SH-SY5Y (cell line): ENCODE measurements around the gene PLOD2.

ENCODE experiments used
- GATA2 ChIP-seq: IDR thresholded peaks from 2 replicates; pipeline ENCODE4 v1.6.1; 2011; ENCODE audit warnings: mild to moderate bottlenecking, low read depth, low read length
- GATA3 ChIP-seq: IDR thresholded peaks from 2 replicates; pipeline ENCODE4 v1.6.1; 2011; ENCODE audit warnings: low read depth, mild to moderate bottlenecking, low read length, moderate library complexity

DNA sequence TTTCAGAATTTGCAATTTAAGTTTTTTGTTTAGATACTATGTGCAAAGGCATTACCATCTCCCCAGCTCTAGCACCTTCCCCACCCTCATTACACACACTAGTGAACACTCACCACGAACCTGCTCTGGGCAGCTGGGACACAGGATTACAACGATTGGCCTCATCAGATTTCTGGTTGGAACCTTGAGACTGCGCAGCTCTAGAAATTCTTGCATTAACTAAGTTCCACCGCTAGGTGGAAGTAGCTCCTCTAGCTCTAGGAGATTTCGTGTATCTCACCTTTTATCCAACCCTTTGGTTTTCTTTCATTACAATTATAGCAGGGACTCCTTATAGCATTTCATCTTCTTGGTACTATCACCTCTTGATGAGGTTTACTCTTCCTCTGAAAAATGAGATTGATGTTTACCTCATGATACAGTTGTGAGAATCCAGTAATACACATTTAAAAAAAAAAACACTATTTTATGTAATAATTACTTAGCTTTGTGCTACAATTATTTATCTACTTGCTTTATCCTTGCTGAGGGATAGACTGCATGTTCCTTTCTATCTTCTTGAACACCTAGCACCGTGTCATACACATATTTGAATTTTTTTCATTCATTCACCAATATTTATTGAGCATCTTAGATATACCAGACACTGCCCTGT lies 28.7 kb upstream of the PLOD2 start:
- TF ChIP-seq GATA2 (no peak), GATA3 (no peak)
